ENCODE results near the gene SLC17A9. TPM values are rescaled to one million over a fixed set of nuclear protein-coding genes. Genes with fewer than 3 reads are reported as not detected.

Gene SLC17A9
- total RNA-seq, 1 experiment from 2014 or later = not detected

GRCh38 chr20:62979876-62980373 lies 27.4 kb downstream of the SLC17A9 start:
- Histone ChIP-seq H3K27me3 (peaks cover 9% of the 10 kb centered on the region; the same call in 1 of the 2 replicates), H3K9me3 (no peaks in the 10 kb centered on the region), H3K4me3 (no peak overlapping the region), H3K36me3 (no peaks in the 10 kb centered on the region)
- DNase-seq = no peak

- Histone ChIP-seq H3K4me3 (no peak overlapping the region), H3K9me3 (no peaks in the 10 kb centered on the region), H3K27me3 (peaks cover 9% of the 10 kb centered on the region; the same call in 1 of the 2 replicates), H3K36me3 (no peaks in the 10 kb centered on the region)
- DNase-seq = no peak
Measured at GRCh38 chr20:62980380-62980960, 28.0 kb downstream of the SLC17A9 start.

GRCh38 chr20:62980970-62981369 lies 28.5 kb downstream of the SLC17A9 start:
- no peaks in the 10 kb centered on the region for H3K36me3 ChIP-seq
- DNase-seq = peak; percentile 30
- peaks cover 9% of the 10 kb centered on the region; the same call in 1 of the 2 replicates for H3K27me3 ChIP-seq
- H3K9me3 ChIP-seq = no peaks in the 10 kb centered on the region
- no peak overlapping the region for H3K4me3 ChIP-seq

- DNase-seq = no peak
- Histone ChIP-seq H3K36me3 (no peaks in the 10 kb centered on the region), H3K4me3 (no peak overlapping the region), H3K9me3 (no peaks in the 10 kb centered on the region), H3K27me3 (peaks cover 9% of the 10 kb centered on the region; the same call in 1 of the 2 replicates)
Measured at GRCh38 chr20:62982124-62983075, 29.9 kb downstream of the SLC17A9 start.

- Histone ChIP-seq H3K9me3 (no peaks in the 10 kb centered on the region), H3K36me3 (no peaks in the 10 kb centered on the region), H3K27me3 (peaks cover 9% of the 10 kb centered on the region; the same call in 1 of the 2 replicates), H3K4me3 (no peak overlapping the region)
- DNase-seq = no peak
Measured at GRCh38 chr20:62983210-62983609, 30.7 kb downstream of the SLC17A9 start.

- DNase-seq = no peak
- Histone ChIP-seq H3K27me3 (peaks cover 4% of the 10 kb centered on the region; the same call in 1 of the 2 replicates), H3K9me3 (no peaks in the 10 kb centered on the region), H3K4me3 (no peak overlapping the region), H3K36me3 (no peaks in the 10 kb centered on the region)
Measured at GRCh38 chr20:62984666-62985443, 32.3 kb downstream of the SLC17A9 start.

GRCh38 chr20:62985444-62985778 lies 32.9 kb downstream of the SLC17A9 start:
- no peak for DNase-seq
- Histone ChIP-seq H3K27me3 (no peaks in the 10 kb centered on the region; the same call in 1 of the 2 replicates), H3K4me3 (no peak overlapping the region), H3K36me3 (no peaks in the 10 kb centered on the region), H3K9me3 (no peaks in the 10 kb centered on the region)

- Histone ChIP-seq H3K4me3 (no peak overlapping the region), H3K27me3 (no peaks in the 10 kb centered on the region), H3K36me3 (no peaks in the 10 kb centered on the region), H3K9me3 (no peaks in the 10 kb centered on the region)
- no peak for DNase-seq
Measured at GRCh38 chr20:62986257-62986800, 33.8 kb downstream of the SLC17A9 start.

GRCh38 chr20:62987114-62987513 lies 34.6 kb downstream of the SLC17A9 start:
- Histone ChIP-seq H3K9me3 (no peaks in the 10 kb centered on the region), H3K4me3 (no peak overlapping the region), H3K36me3 (no peaks in the 10 kb centered on the region), H3K27me3 (no peaks in the 10 kb centered on the region)
- DNase-seq = no peak

- Histone ChIP-seq H3K4me3 (peak overlapping the region; percentile 19), H3K36me3 (no peaks in the 10 kb centered on the region), H3K9me3 (no peaks in the 10 kb centered on the region), H3K27me3 (no peaks in the 10 kb centered on the region)
- no peak for DNase-seq
Measured at GRCh38 chr20:62989201-62989601, 36.7 kb downstream of the SLC17A9 start.

GRCh38 chr20:62990306-62990825 lies 37.9 kb downstream of the SLC17A9 start:
- no peak for DNase-seq
- Histone ChIP-seq H3K4me3 (no peak overlapping the region), H3K9me3 (no peaks in the 10 kb centered on the region), H3K36me3 (no peaks in the 10 kb centered on the region), H3K27me3 (no peaks in the 10 kb centered on the region)

GRCh38 chr20:62991196-62991807 lies 38.8 kb downstream of the SLC17A9 start:
- H3K36me3 ChIP-seq = no peaks in the 10 kb centered on the region
- H3K27me3 ChIP-seq = no peaks in the 10 kb centered on the region
- DNase-seq = no peak

GRCh38 chr20:62991863-62992262 lies 39.4 kb downstream of the SLC17A9 start:
- DNase-seq = no peak
- no peak overlapping the region for H3K4me3 ChIP-seq
- no peaks in the 10 kb centered on the region for H3K27me3 ChIP-seq
- H3K9me3 ChIP-seq = no peaks in the 10 kb centered on the region
- no peaks in the 10 kb centered on the region for H3K36me3 ChIP-seq

More at GRCh38 chr20:62991196-62991807, 38.8 kb downstream of the SLC17A9 start:
- Histone ChIP-seq H3K9me3 (no peaks in the 10 kb centered on the region), H3K4me3 (no peak overlapping the region)

GRCh38 chr20:62993856-62994494 lies 41.5 kb downstream of the SLC17A9 start:
- Histone ChIP-seq H3K36me3 (no peaks in the 10 kb centered on the region), H3K9me3 (no peaks in the 10 kb centered on the region), H3K27me3 (peaks cover 2% of the 10 kb centered on the region; the same call in 1 of the 2 replicates), H3K4me3 (no peak overlapping the region)
- DNase-seq = no peak

- Histone ChIP-seq H3K4me3 (no peak overlapping the region), H3K27me3 (peaks cover 7% of the 10 kb centered on the region), H3K9me3 (0 out of 2 replicates have a peak, but pooled peaks cover 2% of the 10 kb centered on the region), H3K36me3 (no peaks in the 10 kb centered on the region)
- DNase-seq = no peak
Measured at GRCh38 chr20:62994869-62995281, 42.4 kb downstream of the SLC17A9 start.

All from MG63 (cell line).